HCT116 (cell line): Measurements from ENCODE around the gene SLCO2A1. TPM values are rescaled to one million over a fixed set of nuclear protein-coding genes. Genes with fewer than 3 reads are reported as not detected.

Source experiments
- ATAC-seq: fragments of 200-7000 bp; cut with Tn5 transposase; 2 replicates; pipeline ENCODE4 v1.9.1; 2020; ENCODE audit warnings: mild to moderate bottlenecking, moderate library complexity
- BruUV-seq: library from RNA; stranded (reverse); fragments of 400-500 nt; replicated peaks from 2 replicates; lab custom pipeline; 2021; lab: Mats Ljungman, UMichigan
- CTCF ChIA-PET: fragments of 300-600 bp; sonication (Branson Sonifier 250); formaldehyde crosslinking; loops from one replicate; lab custom pipeline; 2021; ENCODE audit warnings: antibody characterized with exemption; lab: Charles Lee
- POLR2A ChIA-PET: fragments of 300-600, 350-600 bp; sonication (Branson Sonifier 250); formaldehyde crosslinking; loops from one replicate; lab custom pipeline; 2021; ENCODE audit warnings: antibody characterized with exemption; lab: Charles Lee
- RAD21 ChIA-PET, 2 experiments: fragments of 300-600 bp; sonication (Branson Sonifier 250); formaldehyde crosslinking; loops; one replicate each; lab custom pipeline; 2023; ENCODE audit warnings: low total read pairs in 2 of 2; ENCODE audit not compliant: uncharacterized antibody in 2 of 2, unreplicated experiment in 2 of 2, low non-redundant PET in 1 of 2; lab: Charles Lee
- DNase-seq: peaks from one replicate; pipeline ENCODE4 v3.0.0-alpha.2; 2010; ENCODE audit warnings: low read depth, low spot score
- H2AFZ ChIP-seq: fragments of 200-600 bp; shearing (Covaris generic), sonication (generic); 2 replicates; pipeline ENCODE4 v1.6.1; 2017; ENCODE audit warnings: low read depth, mixed run types, mixed read lengths, antibody characterized with exemption, low read length; ENCODE audit not compliant: poor library complexity, severe bottlenecking
- H3K27ac ChIP-seq: 2 replicates; pipeline ENCODE4 v1.5.1; 2012; ENCODE audit warnings: low read depth, low read length
- H3K27me3 ChIP-seq: fragments of 200-600 bp; sonication (generic); 2 replicates; pipeline ENCODE4 v1.6.1; 2016; ENCODE audit warnings: mixed run types, low read length, mixed read lengths; ENCODE audit not compliant: insufficient read depth
- H3K36me3 ChIP-seq, 2 experiments: fragments of 200-500 bp in 1 of 2; fragments of 200-600 bp in 1 of 2; sonication (Bioruptor generic) in 1 of 2; sonication (generic) in 1 of 2; 2 replicates each; pipeline versions ENCODE4 v1.5.1 to v1.6.1; 2014 to 2016; ENCODE audit warnings: low read length in 2 of 2, inconsistent platforms in 1 of 2, mixed read lengths in 1 of 2, mixed run types in 1 of 2; ENCODE audit not compliant: insufficient read depth in 2 of 2, control insufficient read depth in 1 of 2
- H3K4me1 ChIP-seq, 2 experiments: fragments of 200-600 bp in 1 of 2; sonication (generic) in 1 of 2; 2 replicates each; pipeline versions ENCODE4 v1.5.1 to v1.6.1; 2012 to 2017; ENCODE audit warnings: low read length in 2 of 2, inconsistent platforms in 1 of 2, mild to moderate bottlenecking in 1 of 2, mixed read lengths in 1 of 2, mixed run types in 1 of 2, moderate library complexity in 1 of 2; ENCODE audit not compliant: insufficient read depth in 2 of 2, control insufficient read depth in 1 of 2
- H3K4me2 ChIP-seq: fragments of 200-600 bp; sonication (generic); 2 replicates; pipeline ENCODE4 v1.6.1; 2017; ENCODE audit warnings: mixed run types, low read length, mixed read lengths
- H3K4me3 ChIP-seq, 2 experiments: fragments of 200-600 bp in 1 of 2; sonication (generic) in 1 of 2; replicated peaks in 1 of 2; 2 replicates each; pipeline ENCODE4 v1.5.1; 2011 to 2016; ENCODE audit warnings: low read length in 2 of 2, control low read depth in 1 of 2, low read depth in 1 of 2, mild to moderate bottlenecking in 1 of 2, mixed read lengths in 1 of 2, mixed run types in 1 of 2
- H3K79me2 ChIP-seq: fragments of 200-600 bp; sonication (generic); 2 replicates; pipeline ENCODE4 v1.6.1; 2017; ENCODE audit warnings: mild to moderate bottlenecking, mixed run types, low read length, moderate library complexity, mixed read lengths; ENCODE audit not compliant: insufficient read depth
- H3K9ac ChIP-seq: fragments of 200-600 bp; sonication (generic); 2 replicates; pipeline ENCODE4 v1.6.1; 2016; ENCODE audit warnings: low read length, mixed read lengths
- H3K9me2 ChIP-seq: fragments of 200-600 bp; sonication (generic), shearing (Covaris generic); 2 replicates; pipeline ENCODE4 v1.6.1; 2017; ENCODE audit warnings: mixed run types, mild to moderate bottlenecking, moderate library complexity; ENCODE audit not compliant: insufficient read depth
- H3K9me3 ChIP-seq, 2 experiments: fragments of 200-500 bp in 1 of 2; fragments of 200-600 bp in 1 of 2; sonication (Bioruptor generic) in 1 of 2; sonication (generic) in 1 of 2; 2 replicates each; pipeline ENCODE4 v1.6.1; 2014 to 2017; ENCODE audit warnings: low read length in 2 of 2, mixed read lengths in 2 of 2, inconsistent platforms in 1 of 2, low read depth in 1 of 2, mild to moderate bottlenecking in 1 of 2, mixed run types in 1 of 2, moderate library complexity in 1 of 2; ENCODE audit not compliant: control insufficient read depth in 1 of 2, insufficient read depth in 1 of 2
- H4K20me1 ChIP-seq: fragments of 200-600 bp; sonication (generic), shearing (Covaris generic); 2 replicates; pipeline ENCODE4 v1.6.1; 2017; ENCODE audit warnings: mixed run types, mild to moderate bottlenecking, moderate library complexity; ENCODE audit not compliant: insufficient read depth
- CBX3 ChIP-seq: IDR thresholded peaks from 2 replicates; pipeline ENCODE4 v1.6.1; 2012; ENCODE audit warnings: low read depth
- CEBPB ChIP-seq: IDR thresholded peaks from 2 replicates; pipeline ENCODE4 v1.6.1; 2012; ENCODE audit warnings: low read depth
- EZH2 ChIP-seq: fragments of 200-600 bp; sonication (generic); IDR thresholded peaks from 2 replicates; pipeline ENCODE4 v1.6.1; 2017; ENCODE audit warnings: antibody characterized with exemption, mixed run types
- EZH2phosphoT487 ChIP-seq: fragments of 200-600 bp; IDR thresholded peaks from 2 replicates; pipeline ENCODE4 v1.6.1; 2018; ENCODE audit warnings: antibody characterized with exemption, borderline replicate concordance
- FOSL1 ChIP-seq: IDR thresholded peaks from 2 replicates; pipeline ENCODE4 v1.6.1; 2012; ENCODE audit warnings: low read depth
- JUND ChIP-seq: IDR thresholded peaks from 2 replicates; pipeline ENCODE4 v1.6.1; 2012
- SIN3A ChIP-seq: IDR thresholded peaks from 2 replicates; pipeline ENCODE4 v1.6.1; 2012; ENCODE audit warnings: low read depth
- SP1 ChIP-seq: IDR thresholded peaks from 2 replicates; pipeline ENCODE4 v1.6.1; 2012; ENCODE audit warnings: low read depth
- SRF ChIP-seq: IDR thresholded peaks from 2 replicates; pipeline ENCODE4 v1.6.1; 2012; ENCODE audit warnings: low read depth
- YY1 ChIP-seq: IDR thresholded peaks from 2 replicates; pipeline ENCODE4 v1.6.1; 2011; ENCODE audit warnings: low read length, low read depth, moderate library complexity, mild to moderate bottlenecking; ENCODE audit not compliant: insufficient replicate concordance; ENCODE audit errors: extremely low read depth
- ZNF274 ChIP-seq: fragments of 200-500 bp; sonication (Bioruptor generic); IDR thresholded peaks from 2 replicates; pipeline ENCODE4 v1.6.1; 2014; ENCODE audit warnings: mild to moderate bottlenecking, low read depth, low read length, inconsistent platforms
- intact Hi-C: fragments of 100-400 bp; cut with micrococcal nuclease; formaldehyde crosslinking; loops from 2 replicates; pipeline ENCODE4 v1.10.0; 2022
- total RNA-seq: library from RNA; stranded (reverse); gene quantifications from one replicate; pipeline ENCODE4 v1.2.1, GENCODE V29; 2021; ENCODE audit not compliant: unreplicated experiment
- TF ChIP-seq, protein P1 (sequence below): IDR thresholded peaks from 2 replicates; pipeline ENCODE4 v1.6.1; 2012
- TF ChIP-seq, protein P2 (sequence below): IDR thresholded peaks from 2 replicates; pipeline ENCODE4 v1.6.1; 2011; ENCODE audit warnings: mild to moderate bottlenecking, low read length, moderate library complexity; ENCODE audit not compliant: insufficient replicate concordance; ENCODE audit errors: extremely low read depth

SLCO2A1 gene
- total RNA-seq, 1 experiment from 2014 or later, result 0.52 TPM

DNA sequence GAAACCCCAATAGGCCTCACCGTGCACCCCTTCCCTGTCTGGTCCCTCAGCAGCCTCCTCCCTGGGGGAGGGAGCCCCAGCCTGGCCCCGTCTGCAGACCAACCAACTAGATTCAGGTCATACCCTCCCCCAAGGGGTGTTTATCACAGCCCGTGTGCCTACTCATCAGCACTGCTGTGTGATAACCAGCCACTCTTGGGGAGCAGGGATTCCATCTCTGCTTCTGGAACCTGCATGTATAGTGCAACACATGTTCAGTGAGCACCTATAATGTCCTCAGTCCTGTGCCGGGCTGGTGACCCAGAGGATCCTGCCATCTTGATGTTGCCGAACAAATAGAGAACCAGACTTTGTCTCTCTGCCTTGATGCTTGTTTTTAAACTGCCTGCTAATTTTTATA, 6.6 kb upstream of the SLCO2A1 start:
- no peak for ATAC-seq
- no peaks in the 10 kb centered on the region for H3K79me2 ChIP-seq
- no peaks in the 10 kb centered on the region for H4K20me1 ChIP-seq
- H3K4me2 ChIP-seq, result no peak overlapping the region
- H3K9me2 ChIP-seq, result no peaks in the 10 kb centered on the region
- intact Hi-C loops, result no loop called here
- H3K36me3 ChIP-seq, result no peaks in the 10 kb centered on the region
- TF ChIP-seq ZNF274 (no peak), FOSL1 (no peak), SP1 (no peak), EZH2phosphoT487 (no peak)
- TF ChIP-seq, protein P1, sequence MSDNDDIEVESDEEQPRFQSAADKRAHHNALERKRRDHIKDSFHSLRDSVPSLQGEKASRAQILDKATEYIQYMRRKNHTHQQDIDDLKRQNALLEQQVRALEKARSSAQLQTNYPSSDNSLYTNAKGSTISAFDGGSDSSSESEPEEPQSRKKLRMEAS, result no peak
- TF ChIP-seq, all 23 proteins: peak for 0
- RAD21 ChIA-PET, result no interaction called here
- H3K9me3 ChIP-seq, result no peaks in the 10 kb centered on the region
- no peak for DNase-seq
- no TSS peak for BruUV-seq
- no peak overlapping the region for H2AFZ ChIP-seq
- POLR2A ChIA-PET, result no interaction called here
- H3K27ac ChIP-seq, result no peak overlapping the region
- no peak overlapping the region for H3K9ac ChIP-seq
- H3K4me3 ChIP-seq, result no peak overlapping the region
- peaks cover 0 to 14% of the 10 kb centered on the region in 2 experiments; a peak in 2 of 4 replicates for H3K4me1 ChIP-seq
- CTCF ChIA-PET, result no interaction called here
- no peaks in the 10 kb centered on the region for H3K27me3 ChIP-seq

DNA sequence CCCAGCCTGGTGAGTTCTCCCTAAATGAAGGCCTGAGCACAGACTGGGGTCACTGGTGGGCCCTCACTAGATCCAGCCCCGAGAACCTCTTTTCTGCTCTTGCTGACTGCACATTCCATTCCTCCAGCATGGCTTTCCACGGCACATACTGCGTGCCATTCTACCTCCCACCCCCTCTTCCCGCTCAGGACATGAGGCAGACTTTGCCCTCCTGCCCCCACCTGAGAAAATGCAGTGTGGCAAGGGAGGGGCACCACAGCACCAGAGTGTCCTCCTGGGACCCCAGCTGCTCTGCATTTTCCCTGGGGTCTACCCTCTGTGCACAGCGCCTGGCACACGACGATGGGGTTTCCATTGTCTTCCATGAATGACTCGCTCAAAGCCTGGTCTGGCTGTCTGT, 6.1 kb upstream of the SLCO2A1 start:
- Histone ChIP-seq H3K4me1 (peaks cover 0 to 14% of the 10 kb centered on the region in 2 experiments; a peak in 2 of 4 replicates), H3K36me3 (no peaks in the 10 kb centered on the region), H3K9me2 (no peaks in the 10 kb centered on the region), H3K9me3 (no peaks in the 10 kb centered on the region), H3K79me2 (no peaks in the 10 kb centered on the region), H4K20me1 (no peaks in the 10 kb centered on the region), H3K4me3 (no peak overlapping the region), H3K27ac (no peak overlapping the region), H2AFZ (no peak overlapping the region), H3K9ac (no peak overlapping the region), H3K4me2 (no peak overlapping the region), H3K27me3 (no peaks in the 10 kb centered on the region)
- ATAC-seq (no peak), DNase-seq (no peak)
- RAD21 ChIA-PET, result no interaction called here
- POLR2A ChIA-PET, result no interaction called here
- intact Hi-C loops, result no loop called here
- TF ChIP-seq JUND (no peak), SIN3A (no peak), EZH2phosphoT487 (no peak), ZNF274 (no peak), SRF (no peak), EZH2 (no peak), CBX3 (no peak), CEBPB (no peak), YY1 (no peak)
- TF ChIP-seq, protein P2, sequence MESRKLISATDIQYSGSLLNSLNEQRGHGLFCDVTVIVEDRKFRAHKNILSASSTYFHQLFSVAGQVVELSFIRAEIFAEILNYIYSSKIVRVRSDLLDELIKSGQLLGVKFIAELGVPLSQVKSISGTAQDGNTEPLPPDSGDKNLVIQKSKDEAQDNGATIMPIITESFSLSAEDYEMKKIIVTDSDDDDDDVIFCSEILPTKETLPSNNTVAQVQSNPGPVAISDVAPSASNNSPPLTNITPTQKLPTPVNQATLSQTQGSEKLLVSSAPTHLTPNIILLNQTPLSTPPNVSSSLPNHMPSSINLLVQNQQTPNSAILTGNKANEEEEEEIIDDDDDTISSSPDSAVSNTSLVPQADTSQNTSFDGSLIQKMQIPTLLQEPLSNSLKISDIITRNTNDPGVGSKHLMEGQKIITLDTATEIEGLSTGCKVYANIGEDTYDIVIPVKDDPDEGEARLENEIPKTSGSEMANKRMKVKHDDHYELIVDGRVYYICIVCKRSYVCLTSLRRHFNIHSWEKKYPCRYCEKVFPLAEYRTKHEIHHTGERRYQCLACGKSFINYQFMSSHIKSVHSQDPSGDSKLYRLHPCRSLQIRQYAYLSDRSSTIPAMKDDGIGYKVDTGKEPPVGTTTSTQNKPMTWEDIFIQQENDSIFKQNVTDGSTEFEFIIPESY, result no peak
- CTCF ChIA-PET, result no interaction called here
- BruUV-seq, result no TSS peak
